Thyroid gland (tissue), 4 donors: ENCODE measurements around the gene MAP3K3.

Experiments
- POLR2A ChIP-seq, 2 donors: fragments of 450-650 bp; IDR thresholded peaks; one replicate each; pipeline ENCODE4 v1.6.1; 2017; ENCODE audit warnings: antibody characterized with exemption in 2 of 2, mild to moderate bottlenecking in 2 of 2, moderate library complexity in 1 of 2
- TF ChIP-seq, protein P1 (sequence below), 6 experiments: fragments of 200-600 bp in 3 of 6; fragments of 450-650 bp in 3 of 6; sonication (generic) in 3 of 6; IDR thresholded peaks; one replicate each; pipeline ENCODE4 v1.5.1; 2016 to 2019; ENCODE audit warnings: antibody characterized with exemption in 6 of 6, mild to moderate bottlenecking in 2 of 6, inconsistent platforms in 1 of 6, moderate library complexity in 1 of 6

DNA sequence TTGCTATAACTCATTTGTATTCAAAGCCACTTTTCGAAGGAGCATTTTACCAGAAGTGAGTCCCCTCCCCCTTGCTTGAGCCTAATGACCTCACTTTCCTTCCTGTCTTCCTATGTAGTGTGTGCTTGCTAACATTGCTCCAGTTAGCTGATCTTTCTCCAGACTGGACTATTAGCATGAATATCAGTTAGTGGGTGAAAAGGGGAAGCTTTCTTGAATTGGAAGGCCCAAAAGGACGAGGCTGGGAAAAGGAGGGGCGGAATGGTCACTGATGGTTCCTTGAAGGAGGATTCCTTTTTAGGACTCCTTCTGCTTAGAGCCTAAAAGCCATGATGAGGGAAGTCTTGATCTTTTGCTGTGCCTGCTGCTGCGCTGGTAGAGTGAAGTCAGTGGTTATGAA lies 11.9 kb downstream of the MAP3K3 start:
- no peak for TF ChIP-seq POLR2A (IDR thresholded peaks at IDR 0.05)
- TF ChIP-seq, protein P1, sequence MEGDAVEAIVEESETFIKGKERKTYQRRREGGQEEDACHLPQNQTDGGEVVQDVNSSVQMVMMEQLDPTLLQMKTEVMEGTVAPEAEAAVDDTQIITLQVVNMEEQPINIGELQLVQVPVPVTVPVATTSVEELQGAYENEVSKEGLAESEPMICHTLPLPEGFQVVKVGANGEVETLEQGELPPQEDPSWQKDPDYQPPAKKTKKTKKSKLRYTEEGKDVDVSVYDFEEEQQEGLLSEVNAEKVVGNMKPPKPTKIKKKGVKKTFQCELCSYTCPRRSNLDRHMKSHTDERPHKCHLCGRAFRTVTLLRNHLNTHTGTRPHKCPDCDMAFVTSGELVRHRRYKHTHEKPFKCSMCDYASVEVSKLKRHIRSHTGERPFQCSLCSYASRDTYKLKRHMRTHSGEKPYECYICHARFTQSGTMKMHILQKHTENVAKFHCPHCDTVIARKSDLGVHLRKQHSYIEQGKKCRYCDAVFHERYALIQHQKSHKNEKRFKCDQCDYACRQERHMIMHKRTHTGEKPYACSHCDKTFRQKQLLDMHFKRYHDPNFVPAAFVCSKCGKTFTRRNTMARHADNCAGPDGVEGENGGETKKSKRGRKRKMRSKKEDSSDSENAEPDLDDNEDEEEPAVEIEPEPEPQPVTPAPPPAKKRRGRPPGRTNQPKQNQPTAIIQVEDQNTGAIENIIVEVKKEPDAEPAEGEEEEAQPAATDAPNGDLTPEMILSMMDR (IDR thresholded peaks at IDR 0.05) = no peak
